Lower leg skin (tissue), 4 donors: Measurements from ENCODE around the gene CCDC181. TPM values are rescaled to one million over a fixed set of nuclear protein-coding genes. Genes with fewer than 3 reads are reported as not detected.

Experiments
- DNase-seq, 2 donors: peaks; one replicate each; pipeline ENCODE4 v3.0.0-alpha.2; 2019; ENCODE audit warnings: low spot score in 2 of 2
- H3K4me3 ChIP-seq: fragments of 200-600 bp; sonication (generic); 2 replicates; pipeline ENCODE4 v1.5.1; 2017; ENCODE audit warnings: mild to moderate bottlenecking, low read depth; ENCODE audit not compliant: poor library complexity, severe bottlenecking
- CTCF ChIP-seq, 3 donors: fragments of 450-650 bp; IDR thresholded peaks; one replicate each; pipeline ENCODE4 v1.5.1; 2016; ENCODE audit warnings: antibody characterized with exemption in 3 of 3, mild to moderate bottlenecking in 3 of 3, moderate library complexity in 2 of 3
- POLR2A ChIP-seq, 2 donors: fragments of 450-650 bp; IDR thresholded peaks; one replicate each; pipeline ENCODE4 v1.6.1; 2016 to 2017; ENCODE audit warnings: antibody characterized with exemption in 2 of 2, mild to moderate bottlenecking in 1 of 2, moderate library complexity in 1 of 2
- WGBS, 2 donors: methylation state at CpG; one replicate each; pipeline ENCODE4 v1.1.5; 2018; 5-methylcytosine and 5-hydroxymethylcytosine counted together
- intact Hi-C: fragments of 100-400 bp; cut with DNase I; formaldehyde crosslinking; loops from one replicate; pipeline ENCODE4 v1.15.0; 2023; ENCODE audit warnings: low total_unique reads
- total RNA-seq, 4 donors: library from RNA; depleted of rRNA; stranded (reverse); fragments of >200 nt; gene quantifications; one replicate each; pipeline ENCODE4 v1.1.0, GENCODE V29; 2016

Gene CCDC181
- total RNA-seq, 4 donors from 2014 or later = not detected

GRCh38 chr1:169390303-169390702 is 37.0 kb downstream of the CCDC181 start:
- DNase-seq = no peak
- intact Hi-C loops = no loop called here
- no peak overlapping the region for H3K4me3 ChIP-seq
- TF ChIP-seq CTCF (IDR thresholded peaks at IDR 0.05) (no peak), POLR2A (IDR thresholded peaks at IDR 0.05) (no peak)

GRCh38 chr1:169387399-169387798 is 39.9 kb downstream of the CCDC181 start:
- no peak overlapping the region for H3K4me3 ChIP-seq
- TF ChIP-seq POLR2A (IDR thresholded peaks at IDR 0.05) (no peak), CTCF (IDR thresholded peaks at IDR 0.05) (no peak)
- intact Hi-C loops = no loop called here
- DNase-seq = no peak

- TF ChIP-seq POLR2A (IDR thresholded peaks at IDR 0.05) (no peak), CTCF (IDR thresholded peaks at IDR 0.05) (no peak)
- no peak for DNase-seq
- H3K4me3 ChIP-seq = no peak overlapping the region
- 85 to 87% methylated on average over 4 of the region's 4 CpGs for WGBS, 2 donors
- intact Hi-C loops = loop anchor here (2.0 kb wide), 1 partner anchor 19 kb away; no protein-coding TSS in a partner anchor
Observed at GRCh38 chr1:169383449-169383848, 43.8 kb downstream of the CCDC181 start.

- no peak overlapping the region for H3K4me3 ChIP-seq
- no peak for DNase-seq
- TF ChIP-seq POLR2A (IDR thresholded peaks at IDR 0.05) (no peak), CTCF (IDR thresholded peaks at IDR 0.05) (no peak)
- intact Hi-C loops = no loop called here
Observed at GRCh38 chr1:169381162-169381561, 46.1 kb downstream of the CCDC181 start.

- intact Hi-C loops = no loop called here
- DNase-seq = no peak
- 81 to 82% methylated on average over 1 of the region's 1 CpG for WGBS, 2 donors
- H3K4me3 ChIP-seq = no peak overlapping the region
- TF ChIP-seq CTCF (IDR thresholded peaks at IDR 0.05) = no peak
- no peak for TF ChIP-seq POLR2A (IDR thresholded peaks at IDR 0.05)
Observed at GRCh38 chr1:169371404-169371803, 55.9 kb downstream of the CCDC181 start.

GRCh38 chr1:169368406-169368769 is 58.9 kb downstream of the CCDC181 start:
- peak; percentile 14 to 84 for DNase-seq
- peak overlapping the region; percentile 53 for H3K4me3 ChIP-seq
- WGBS, 2 donors = 0 to 1% methylated on average over 16 of the region's 16 CpGs
- no peak for TF ChIP-seq CTCF (IDR thresholded peaks at IDR 0.05)
- no peak for TF ChIP-seq POLR2A (IDR thresholded peaks at IDR 0.05)
- intact Hi-C loops = no loop called here
